Adrenal gland (tissue), 5 donors: ENCODE data around the gene XYLB.

ENCODE experiments used
- POLR2A ChIP-seq, 2 donors: fragments of 450-650 bp; IDR thresholded peaks; one replicate each; pipeline ENCODE4 v1.6.1; 2017; ENCODE audit warnings: antibody characterized with exemption in 2 of 2, mild to moderate bottlenecking in 2 of 2, moderate library complexity in 1 of 2
- TF ChIP-seq, protein P1 (sequence below), 6 experiments: fragments of 450-650 bp in 4 of 6; fragments of 200-600 bp in 2 of 6; sonication (generic) in 1 of 6; IDR thresholded peaks; 1 replicate in 5 of 6; 2 replicates in 1 of 6; pipeline versions ENCODE4 v1.5.1 to v1.8.0; 2016 to 2021; ENCODE audit warnings: antibody characterized with exemption in 6 of 6, mild to moderate bottlenecking in 2 of 6, moderate library complexity in 1 of 6
- donor health status: DM: no; HTN: no; CAD: no.

- TF ChIP-seq, protein P1, sequence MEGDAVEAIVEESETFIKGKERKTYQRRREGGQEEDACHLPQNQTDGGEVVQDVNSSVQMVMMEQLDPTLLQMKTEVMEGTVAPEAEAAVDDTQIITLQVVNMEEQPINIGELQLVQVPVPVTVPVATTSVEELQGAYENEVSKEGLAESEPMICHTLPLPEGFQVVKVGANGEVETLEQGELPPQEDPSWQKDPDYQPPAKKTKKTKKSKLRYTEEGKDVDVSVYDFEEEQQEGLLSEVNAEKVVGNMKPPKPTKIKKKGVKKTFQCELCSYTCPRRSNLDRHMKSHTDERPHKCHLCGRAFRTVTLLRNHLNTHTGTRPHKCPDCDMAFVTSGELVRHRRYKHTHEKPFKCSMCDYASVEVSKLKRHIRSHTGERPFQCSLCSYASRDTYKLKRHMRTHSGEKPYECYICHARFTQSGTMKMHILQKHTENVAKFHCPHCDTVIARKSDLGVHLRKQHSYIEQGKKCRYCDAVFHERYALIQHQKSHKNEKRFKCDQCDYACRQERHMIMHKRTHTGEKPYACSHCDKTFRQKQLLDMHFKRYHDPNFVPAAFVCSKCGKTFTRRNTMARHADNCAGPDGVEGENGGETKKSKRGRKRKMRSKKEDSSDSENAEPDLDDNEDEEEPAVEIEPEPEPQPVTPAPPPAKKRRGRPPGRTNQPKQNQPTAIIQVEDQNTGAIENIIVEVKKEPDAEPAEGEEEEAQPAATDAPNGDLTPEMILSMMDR (IDR thresholded peaks at IDR 0.05) = no peak
- TF ChIP-seq POLR2A (IDR thresholded peaks at IDR 0.05) = peak in 1 of 2 donors; percentile 85
Observed at GRCh38 chr3:38455639-38456430, 109.2 kb downstream of the XYLB start.
